ENCODE results near the gene EPS8. TPM values are rescaled to one million over a fixed set of nuclear protein-coding genes. Genes with fewer than 3 reads are reported as not detected.
"Not testable (repeated sequence)": the region's sequence is repeated elsewhere in the genome, so short reads cannot be mapped to it uniquely, and the experiment has no call there.

Gene EPS8
- total and polyA plus RNA-seq, 2 experiments from 2014 or later = 3.1 to 6.0 TPM

DNA sequence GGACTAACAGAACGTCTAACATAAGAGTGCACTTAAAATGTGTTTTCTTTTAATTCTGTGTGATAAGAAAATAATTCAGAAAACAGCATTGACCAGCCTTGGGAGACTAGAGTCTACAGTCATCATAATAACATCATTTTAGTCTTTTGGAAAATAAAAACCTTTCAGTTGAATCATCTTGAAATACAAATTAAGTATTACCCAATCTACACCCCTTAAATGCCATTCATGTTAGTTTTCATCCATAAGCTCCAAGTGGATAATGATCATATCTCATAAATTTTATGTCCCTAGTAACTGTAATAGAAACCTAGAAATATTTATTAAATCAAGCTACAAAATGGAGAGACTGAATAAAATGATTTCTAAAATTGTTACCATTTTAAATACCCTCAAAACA, 32.4 kb downstream of the EPS8 start:
- H3K36me3 ChIP-seq = no peaks in the 10 kb centered on the region
- DNase-seq (ENCODE audit: low read depth in 1 of 2, low spot score in 1 of 2) = no peak

GRCh38 chr12:15754233-15754632, 35.0 kb downstream of the EPS8 start:
- no peak for DNase-seq (ENCODE audit: low read depth in 1 of 2, low spot score in 1 of 2)
- Histone ChIP-seq H3K27ac (no peak overlapping the region), H3K4me3 (no peak overlapping the region)

More for the DNA sequence above, 32.4 kb downstream of the EPS8 start:
- no peak overlapping the region for H3K4me3 ChIP-seq
- H3K27ac ChIP-seq = no peak overlapping the region
- H3K9me3 ChIP-seq (ENCODE audit: low read depth) = no peaks in the 10 kb centered on the region
- H3K4me1 ChIP-seq (ENCODE audit: low read depth) = no peaks in the 10 kb centered on the region
- TF ChIP-seq, protein P1, sequence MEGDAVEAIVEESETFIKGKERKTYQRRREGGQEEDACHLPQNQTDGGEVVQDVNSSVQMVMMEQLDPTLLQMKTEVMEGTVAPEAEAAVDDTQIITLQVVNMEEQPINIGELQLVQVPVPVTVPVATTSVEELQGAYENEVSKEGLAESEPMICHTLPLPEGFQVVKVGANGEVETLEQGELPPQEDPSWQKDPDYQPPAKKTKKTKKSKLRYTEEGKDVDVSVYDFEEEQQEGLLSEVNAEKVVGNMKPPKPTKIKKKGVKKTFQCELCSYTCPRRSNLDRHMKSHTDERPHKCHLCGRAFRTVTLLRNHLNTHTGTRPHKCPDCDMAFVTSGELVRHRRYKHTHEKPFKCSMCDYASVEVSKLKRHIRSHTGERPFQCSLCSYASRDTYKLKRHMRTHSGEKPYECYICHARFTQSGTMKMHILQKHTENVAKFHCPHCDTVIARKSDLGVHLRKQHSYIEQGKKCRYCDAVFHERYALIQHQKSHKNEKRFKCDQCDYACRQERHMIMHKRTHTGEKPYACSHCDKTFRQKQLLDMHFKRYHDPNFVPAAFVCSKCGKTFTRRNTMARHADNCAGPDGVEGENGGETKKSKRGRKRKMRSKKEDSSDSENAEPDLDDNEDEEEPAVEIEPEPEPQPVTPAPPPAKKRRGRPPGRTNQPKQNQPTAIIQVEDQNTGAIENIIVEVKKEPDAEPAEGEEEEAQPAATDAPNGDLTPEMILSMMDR (IDR thresholded peaks at IDR 0.05; ENCODE audit: low read depth, low read length) = no peak
- no peaks in the 10 kb centered on the region for H3K27me3 ChIP-seq

GRCh38 chr12:15752785-15753184, 36.4 kb downstream of the EPS8 start:
- peak in 1 of 2 donors; percentile 26 for DNase-seq (ENCODE audit: low read depth in 1 of 2, low spot score in 1 of 2)
- H3K4me1 ChIP-seq (ENCODE audit: low read depth) = no peaks in the 10 kb centered on the region
- no peak overlapping the region for H3K27ac ChIP-seq
- TF ChIP-seq, protein P1 (IDR thresholded peaks at IDR 0.05; ENCODE audit: low read depth, low read length) = no peak
- no peaks in the 10 kb centered on the region for H3K36me3 ChIP-seq
- H3K27me3 ChIP-seq = no peaks in the 10 kb centered on the region
- H3K9me3 ChIP-seq (ENCODE audit: low read depth) = no peaks in the 10 kb centered on the region
- H3K4me3 ChIP-seq = no peak overlapping the region

More at GRCh38 chr12:15754233-15754632, 35.0 kb downstream of the EPS8 start:
- TF ChIP-seq, protein P1 (IDR thresholded peaks at IDR 0.05; ENCODE audit: low read depth, low read length) = no peak
- Histone ChIP-seq H3K4me1 (ENCODE audit: low read depth) (no peaks in the 10 kb centered on the region), H3K36me3 (no peaks in the 10 kb centered on the region), H3K9me3 (ENCODE audit: low read depth) (no peaks in the 10 kb centered on the region), H3K27me3 (no peaks in the 10 kb centered on the region)

- peak in 1 of 2 donors; percentile 53 for DNase-seq (ENCODE audit: low read depth in 1 of 2, low spot score in 1 of 2)
- H3K27ac ChIP-seq = no peak overlapping the region
- H3K27me3 ChIP-seq = no peaks in the 10 kb centered on the region
- no peak overlapping the region for H3K4me3 ChIP-seq
- TF ChIP-seq, protein P1 (IDR thresholded peaks at IDR 0.05; ENCODE audit: low read depth, low read length) = no peak
- no peaks in the 10 kb centered on the region for H3K4me1 ChIP-seq (ENCODE audit: low read depth)
- no peaks in the 10 kb centered on the region for H3K36me3 ChIP-seq
- no peaks in the 10 kb centered on the region for H3K9me3 ChIP-seq (ENCODE audit: low read depth)
Observed at GRCh38 chr12:15751741-15752140, 37.4 kb downstream of the EPS8 start.

GRCh38 chr12:15749937-15750336, 39.3 kb downstream of the EPS8 start:
- Histone ChIP-seq H3K27me3 (no peaks in the 10 kb centered on the region), H3K4me1 (ENCODE audit: low read depth) (no peaks in the 10 kb centered on the region), H3K4me3 (no peak overlapping the region), H3K9me3 (ENCODE audit: low read depth) (no peaks in the 10 kb centered on the region), H3K36me3 (no peaks in the 10 kb centered on the region), H3K27ac (no peak overlapping the region)
- TF ChIP-seq, protein P1 (IDR thresholded peaks at IDR 0.05; ENCODE audit: low read depth, low read length) = no peak
- DNase-seq (ENCODE audit: low read depth in 1 of 2, low spot score in 1 of 2) = no peak

DNA sequence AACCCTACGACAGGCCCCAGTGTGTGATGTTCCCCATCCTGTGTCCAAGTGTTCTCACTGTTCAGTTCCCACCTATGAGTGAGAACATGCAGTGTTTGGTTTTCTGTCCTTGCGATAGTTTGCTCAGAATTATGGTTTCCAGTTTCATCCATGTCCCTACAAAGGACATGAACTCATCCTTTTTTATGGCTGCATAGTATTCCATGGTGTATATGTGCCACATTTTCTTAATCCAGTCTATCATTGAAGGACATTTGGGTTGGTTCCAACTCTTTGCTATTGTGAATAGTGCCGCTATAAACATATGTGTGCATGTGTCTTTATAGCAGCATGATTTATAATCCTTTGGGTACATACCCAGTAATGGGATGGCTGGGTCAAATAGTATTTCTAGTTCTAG, 47.3 kb downstream of the EPS8 start:
- not testable (repeated sequence) for H3K9me3 ChIP-seq (ENCODE audit: low read depth); H3K36me3 ChIP-seq; DNase-seq (ENCODE audit: low read depth in 1 of 2, low spot score in 1 of 2); H3K4me3 ChIP-seq; H3K4me1 ChIP-seq (ENCODE audit: low read depth); H3K27me3 ChIP-seq; H3K27ac ChIP-seq
